WTC11 (cell line): Measurements from ENCODE around the gene LDB2. TPM values are rescaled to one million over a fixed set of nuclear protein-coding genes. Genes with fewer than 3 reads are reported as not detected.

Experiments used
- ATAC-seq: fragments of 200-7000 bp; cut with Tn5 transposase; 2 replicates; pipeline ENCODE4 v1.10.0; 2021; ENCODE audit warnings: mild to moderate bottlenecking, moderate library complexity
- CTCF ChIA-PET: fragments of 300-600 bp; sonication (Branson Sonifier 250); formaldehyde crosslinking; loops from one replicate; lab custom pipeline; 2021; ENCODE audit warnings: antibody characterized with exemption; lab: Charles Lee
- POLR2A ChIA-PET: fragments of 350-600 bp; sonication (Branson Sonifier 250); formaldehyde crosslinking; loops from one replicate; lab custom pipeline; 2021; ENCODE audit warnings: antibody characterized with exemption; lab: Charles Lee
- DNase-seq: peaks from one replicate; pipeline ENCODE4 v3.0.0; 2021; ENCODE audit warnings: low spot score
- H3K27ac Mint-ChIP-seq: 2 replicates; pipeline ENCODE4 v1.8.0; 2021; ENCODE audit warnings: mixed read lengths
- H3K27me3 Mint-ChIP-seq: 2 replicates; pipeline ENCODE4 v1.8.0; 2021; ENCODE audit warnings: low read depth, mild to moderate bottlenecking, moderate library complexity, mixed read lengths
- H3K36me3 Mint-ChIP-seq: 2 replicates; pipeline ENCODE4 v1.8.0; 2021; ENCODE audit warnings: mixed read lengths
- H3K4me1 Mint-ChIP-seq: 2 replicates; pipeline ENCODE4 v1.8.0; 2022; ENCODE audit warnings: mixed read lengths
- H3K4me3 Mint-ChIP-seq: 2 replicates; pipeline ENCODE4 v1.8.0; 2021; ENCODE audit warnings: mild to moderate bottlenecking, moderate library complexity, mixed read lengths
- H3K9me3 Mint-ChIP-seq: 2 replicates; pipeline ENCODE4 v1.8.0; 2021; ENCODE audit warnings: mixed read lengths
- AR ChIP-seq: fragments of 250-450 bp; sonication (Bioruptor Pico); IDR thresholded peaks from 2 replicates; pipeline ENCODE4 v1.9.0; 2021; ENCODE audit warnings: mild to moderate bottlenecking
- ARID4B ChIP-seq: sonication (generic); formaldehyde crosslinking; IDR thresholded peaks from 2 replicates; pipeline ENCODE4 v1.8.0; 2023; ENCODE audit warnings: missing genetic modification reagents, mild to moderate bottlenecking, borderline replicate concordance
- ATF6 ChIP-seq: sonication (generic); formaldehyde crosslinking; IDR thresholded peaks from 2 replicates; pipeline ENCODE4 v1.8.1; 2023; ENCODE audit warnings: mild to moderate bottlenecking, missing genetic modification reagents
- CDX4 ChIP-seq: fragments of 250-450 bp; sonication (Bioruptor Pico); IDR thresholded peaks from 2 replicates; pipeline ENCODE4 v1.9.0; 2021; ENCODE audit warnings: moderate library complexity, mild to moderate bottlenecking, inconsistent platforms, borderline replicate concordance
- EMX1 ChIP-seq: fragments of 250-450 bp; sonication (Bioruptor Pico); IDR thresholded peaks from 2 replicates; pipeline ENCODE4 v1.8.0; 2021; ENCODE audit warnings: mild to moderate bottlenecking
- ERG ChIP-seq: fragments of 250-450 bp; sonication (Bioruptor Pico); IDR thresholded peaks from 2 replicates; pipeline ENCODE4 v1.8.0; 2021; ENCODE audit warnings: mild to moderate bottlenecking
- ETV6 ChIP-seq: sonication (generic); formaldehyde crosslinking; IDR thresholded peaks from 2 replicates; pipeline ENCODE4 v1.8.1; 2022; ENCODE audit warnings: mild to moderate bottlenecking, missing genetic modification reagents
- IRF1 ChIP-seq: sonication (generic); formaldehyde crosslinking; IDR thresholded peaks from 2 replicates; pipeline ENCODE4 v1.8.0; 2023; ENCODE audit warnings: missing genetic modification reagents
- KAT7 ChIP-seq: sonication (generic); formaldehyde crosslinking; IDR thresholded peaks from 2 replicates; pipeline ENCODE4 v1.8.1; 2023; ENCODE audit warnings: missing genetic modification reagents, mild to moderate bottlenecking, borderline replicate concordance
- MXD4 ChIP-seq: fragments of 250-450 bp; sonication (Bioruptor Pico); IDR thresholded peaks from 2 replicates; pipeline ENCODE4 v1.8.0; 2021; ENCODE audit warnings: mild to moderate bottlenecking, moderate library complexity, borderline replicate concordance
- NR3C1 ChIP-seq: sonication (generic); formaldehyde crosslinking; conservative IDR thresholded peaks from 2 replicates; pipeline ENCODE4 v1.8.1; 2023; ENCODE audit warnings: low read depth, mild to moderate bottlenecking, missing genetic modification reagents
- PREB ChIP-seq: sonication (generic); formaldehyde crosslinking; IDR thresholded peaks from 2 replicates; pipeline ENCODE4 v1.8.1; 2022; ENCODE audit warnings: mild to moderate bottlenecking, missing genetic modification reagents, moderate library complexity, borderline replicate concordance
- RORB ChIP-seq: fragments of 250-450 bp; sonication (Bioruptor Pico); IDR thresholded peaks from 2 replicates; pipeline ENCODE4 v1.9.0; 2021; ENCODE audit warnings: mild to moderate bottlenecking
- SMAD3 ChIP-seq: sonication (generic); formaldehyde crosslinking; IDR thresholded peaks from 2 replicates; pipeline ENCODE4 v1.8.0; 2022; ENCODE audit warnings: missing genetic modification reagents, mild to moderate bottlenecking, borderline replicate concordance
- USF1 ChIP-seq: sonication (generic); formaldehyde crosslinking; IDR thresholded peaks from 2 replicates; pipeline ENCODE4 v1.8.0; 2022; ENCODE audit warnings: mild to moderate bottlenecking, missing genetic modification reagents
- total RNA-seq: library from RNA; stranded (reverse); gene quantifications from 3 replicates; pipeline ENCODE4 v1.2.3, GENCODE V29; 2021

Gene LDB2
- total RNA-seq, 1 experiment from 2014 or later = 62.4 TPM

- no peak for TF ChIP-seq ATF6 (CRISPR knock-in tag)
- no peak for TF ChIP-seq NR3C1
Observed at GRCh38 chr4:16505267-16505666, 393.2 kb downstream of the LDB2 start (continued).

GRCh38 chr4:16503421-16504100 lies 394.9 kb downstream of the LDB2 start:
- ATAC-seq = no peak
- H3K36me3 Mint-ChIP-seq = peaks cover 41% of the 10 kb centered on the region
- H3K4me1 Mint-ChIP-seq = peaks cover 14% of the 10 kb centered on the region
- no peaks in the 10 kb centered on the region for H3K27me3 Mint-ChIP-seq
- H3K9me3 Mint-ChIP-seq = peaks cover 3% of the 10 kb centered on the region
- ChIA-PET POLR2A (no interaction called here), CTCF (interaction anchor here (1.3 kb wide), 1 partner anchor 79 kb away, joined by 4 read pairs; no protein-coding TSS in a partner anchor)
- H3K4me3 Mint-ChIP-seq = no peak overlapping the region
- TF ChIP-seq SMAD3 (CRISPR knock-in tag) (no peak), PREB (CRISPR knock-in tag) (no peak), MXD4 (no peak), KAT7 (CRISPR knock-in tag) (no peak), ARID4B (no peak), AR (no peak)
- H3K27ac Mint-ChIP-seq = no peak overlapping the region
- no peak for DNase-seq

- Mint-ChIP-seq H3K9me3 (no peaks in the 10 kb centered on the region), H3K27ac (no peak overlapping the region), H3K27me3 (peaks cover 1% of the 10 kb centered on the region; the same call in 1 of the 2 replicates), H3K4me1 (peaks cover 14% of the 10 kb centered on the region), H3K4me3 (no peak overlapping the region), H3K36me3 (peaks cover 19% of the 10 kb centered on the region)
- ATAC-seq (no peak), DNase-seq (no peak)
- ChIA-PET POLR2A (no interaction called here), CTCF (no interaction called here)
- TF ChIP-seq ERG (CRISPR knock-in tag) (no peak), ETV6 (CRISPR knock-in tag) (no peak), IRF1 (CRISPR knock-in tag) (no peak), RORB (CRISPR knock-in tag) (no peak), CDX4 (CRISPR knock-in tag) (no peak), EMX1 (CRISPR knock-in tag) (no peak), AR (no peak), USF1 (CRISPR knock-in tag) (no peak)
Observed at GRCh38 chr4:16498978-16499377, 399.5 kb downstream of the LDB2 start.
